ENCODE data around the gene MLN.

MLN gene

GRCh38 chr6:33788694-33789549, 14.9 kb downstream of the MLN start, which contains the start of gene LEMD2:
Gene LEMD2, minus strand, starts transcription at chr6:33789130. Its CDS starts 14 bp downstream, at chr6:33789116.
- DNase-seq, result peak; percentile 94

GRCh38 chr6:33787954-33788693, 15.7 kb downstream of the MLN start:
- peak; percentile 69 for DNase-seq

- peak; percentile 33 for DNase-seq
Measured at GRCh38 chr6:33787346-33787953, 16.4 kb downstream of the MLN start.

- no peak for DNase-seq
Measured at GRCh38 chr6:33786736-33787135, 17.1 kb downstream of the MLN start.

GRCh38 chr6:33785778-33786177, 18.0 kb downstream of the MLN start:
- DNase-seq, result no peak

GRCh38 chr6:33784787-33785186, 19.0 kb downstream of the MLN start:
- DNase-seq, result no peak

GRCh38 chr6:33783781-33784520, 19.9 kb downstream of the MLN start:
- DNase-seq, result no peak

GRCh38 chr6:33782561-33782960, 21.2 kb downstream of the MLN start:
- no peak for DNase-seq

- peak; percentile 61 for DNase-seq
Measured at GRCh38 chr6:33781131-33781975, 22.4 kb downstream of the MLN start.

GRCh38 chr6:33779895-33780294, 23.9 kb downstream of the MLN start:
- no peak for DNase-seq

- no peak for DNase-seq
Measured at GRCh38 chr6:33779290-33779689, 24.5 kb downstream of the MLN start.

GRCh38 chr6:33778444-33779121, 25.2 kb downstream of the MLN start:
- no peak for DNase-seq

- DNase-seq, result no peak
Measured at GRCh38 chr6:33777398-33778388, 26.1 kb downstream of the MLN start.

- DNase-seq, result no peak
Measured at GRCh38 chr6:33776764-33777163, 27.0 kb downstream of the MLN start.

GRCh38 chr6:33776186-33776585, 27.6 kb downstream of the MLN start:
- DNase-seq, result no peak

GRCh38 chr6:33774774-33775173, 29.0 kb downstream of the MLN start:
- no peak for DNase-seq

GRCh38 chr6:33772902-33773472, 30.8 kb downstream of the MLN start:
- DNase-seq, result no peak

GRCh38 chr6:33772082-33772830, 31.5 kb downstream of the MLN start:
- no peak for DNase-seq
